HG02642 (cell line): ENCODE results near the gene DIAPH1.

Experiments
- ATAC-seq: cut with Tn5 transposase; IDR thresholded peaks from one replicate; pipeline ENCODE4 v1.9.1; 2021; ENCODE audit warnings: mild to moderate bottlenecking; ENCODE audit not compliant: unreplicated experiment, poor library complexity

The DIAPH1 gene

GRCh38 chr5:141524604-141525597, 93.9 kb downstream of the DIAPH1 start:
- ATAC-seq: peak; percentile 72

DNA sequence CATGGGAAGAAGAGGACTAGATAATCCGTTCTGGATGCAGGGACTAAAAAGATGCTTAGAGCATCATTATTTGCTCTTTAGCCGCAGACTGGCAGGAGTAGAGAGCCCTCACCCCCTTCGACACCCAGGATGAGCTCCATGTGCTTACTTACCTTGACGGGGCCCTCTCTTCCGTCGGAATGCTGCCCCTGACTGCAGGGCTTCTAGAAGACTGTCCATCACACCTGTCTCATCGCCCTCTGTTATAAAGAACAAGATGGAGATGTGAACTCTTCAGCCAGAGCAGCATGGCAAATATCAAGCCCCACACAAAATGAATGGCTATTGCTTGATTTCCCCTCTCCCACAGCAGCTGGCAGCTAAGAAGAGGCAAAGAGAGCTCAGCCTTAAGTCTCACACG, 94.8 kb downstream of the DIAPH1 start:
- ATAC-seq: no peak

DNA sequence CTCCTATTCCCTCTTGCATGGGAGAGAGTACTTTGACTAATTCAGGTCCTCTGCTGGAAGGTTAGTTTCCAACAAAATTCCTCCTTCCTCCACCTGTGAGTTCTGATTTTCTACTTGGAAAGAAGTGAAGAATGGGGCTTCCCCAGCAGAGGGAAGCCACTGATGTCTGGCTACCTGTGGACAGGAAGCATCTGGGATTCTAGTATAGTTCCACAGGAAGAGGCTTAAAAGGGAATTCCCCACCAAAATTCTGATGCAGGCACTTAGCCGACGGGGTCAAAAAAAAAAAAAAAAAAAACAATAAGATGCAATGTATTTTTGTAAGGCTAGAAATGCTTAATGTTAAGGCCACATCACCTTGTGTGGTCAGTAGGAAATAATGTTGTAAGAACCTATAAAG, 96.5 kb downstream of the DIAPH1 start:
- ATAC-seq: no peak

DNA sequence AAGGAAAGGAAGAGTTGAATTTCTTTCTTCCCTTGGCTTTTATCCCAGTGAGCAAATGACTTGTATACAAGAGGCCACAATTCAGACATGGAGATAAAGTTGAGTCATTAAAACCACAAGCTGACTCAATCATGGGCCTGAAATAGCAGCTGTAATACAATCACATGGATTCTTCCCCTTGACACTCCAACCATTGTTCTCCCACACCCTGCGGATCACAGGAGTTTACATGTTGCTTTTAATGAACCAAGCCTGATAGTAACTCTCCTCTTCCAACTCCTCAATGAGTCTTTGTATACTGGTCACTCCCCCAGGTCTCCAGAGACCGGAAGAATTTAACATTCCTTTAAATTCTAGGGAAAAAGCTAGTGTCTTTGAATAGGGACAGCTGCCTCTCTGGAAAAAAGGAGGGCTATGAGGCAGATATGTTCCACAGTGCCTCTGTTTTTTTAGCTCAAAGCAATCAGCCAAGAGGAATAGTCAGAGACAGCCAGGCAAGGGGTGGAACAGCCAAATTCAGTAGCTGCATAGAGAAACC, 97.5 kb downstream of the DIAPH1 start:
- ATAC-seq: no peak

- no peak for ATAC-seq
Observed at GRCh38 chr5:141519605-141520565, 98.9 kb downstream of the DIAPH1 start.

GRCh38 chr5:141518618-141519015, 100.2 kb downstream of the DIAPH1 start:
- no peak for ATAC-seq

DNA sequence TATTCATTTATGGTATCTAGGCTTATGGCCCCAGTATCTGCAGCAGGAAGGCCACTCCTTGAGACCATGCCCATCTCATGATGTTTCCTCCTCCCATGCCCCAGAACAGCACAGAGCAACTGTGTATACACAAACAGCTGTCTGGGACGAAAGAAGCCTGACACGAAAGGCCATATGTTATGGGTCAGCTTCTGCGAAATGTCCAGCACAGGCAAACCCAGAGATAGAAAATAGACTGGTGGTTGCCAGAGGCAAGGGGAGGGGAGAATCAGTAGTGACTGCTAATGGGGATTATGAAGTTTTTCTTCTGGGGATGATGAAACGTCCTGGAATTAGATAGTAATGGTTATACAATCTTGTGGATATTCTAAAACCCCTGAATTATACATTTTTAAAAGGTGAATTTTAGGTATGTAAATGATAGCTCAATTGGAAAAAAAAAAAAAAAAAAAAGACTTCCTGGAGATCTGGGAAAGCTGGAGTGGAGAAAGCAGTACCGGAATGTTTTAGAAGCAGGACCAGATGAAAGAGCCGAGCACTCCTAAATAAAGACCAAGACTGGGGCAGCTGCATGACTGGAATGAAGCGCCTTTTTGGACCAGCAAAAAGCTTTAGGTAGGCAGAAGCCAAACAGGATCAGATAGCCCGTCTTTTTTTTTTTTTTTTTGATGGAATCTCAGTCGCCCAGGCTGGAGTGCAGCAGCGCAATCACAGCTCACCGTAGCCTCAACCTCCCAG, 100.8 kb downstream of the DIAPH1 start:
- no peak for ATAC-seq

GRCh38 chr5:141517312-141517711, 101.5 kb downstream of the DIAPH1 start:
- no peak for ATAC-seq

DNA sequence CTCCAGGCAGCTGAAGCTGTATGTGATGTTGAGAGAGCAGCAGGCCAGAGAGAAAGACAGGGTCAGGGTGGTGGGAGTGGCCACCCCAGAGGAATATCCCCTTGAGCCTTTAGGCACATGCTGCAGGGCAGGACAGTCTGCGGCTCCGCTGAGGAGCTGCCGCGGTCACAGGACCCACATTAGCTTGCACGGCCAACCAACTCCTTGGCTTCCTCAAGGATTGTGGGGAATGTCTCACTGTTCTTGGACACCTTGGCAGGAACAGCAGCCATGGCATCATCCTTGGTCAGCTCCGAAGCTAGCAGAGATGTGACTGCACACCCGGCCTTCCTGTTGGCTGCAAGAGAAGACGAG, 102.2 kb downstream of the DIAPH1 start:
- ATAC-seq: no peak

GRCh38 chr5:141515946-141516671, 102.7 kb downstream of the DIAPH1 start:
- no peak for ATAC-seq

GRCh38 chr5:141515141-141515540, 103.7 kb downstream of the DIAPH1 start:
- no peak for ATAC-seq

GRCh38 chr5:141514330-141515133, 104.3 kb downstream of the DIAPH1 start:
- peak; percentile 4 for ATAC-seq

GRCh38 chr5:141513627-141514329, 105.0 kb downstream of the DIAPH1 start:
- ATAC-seq: peak; percentile 34

DNA sequence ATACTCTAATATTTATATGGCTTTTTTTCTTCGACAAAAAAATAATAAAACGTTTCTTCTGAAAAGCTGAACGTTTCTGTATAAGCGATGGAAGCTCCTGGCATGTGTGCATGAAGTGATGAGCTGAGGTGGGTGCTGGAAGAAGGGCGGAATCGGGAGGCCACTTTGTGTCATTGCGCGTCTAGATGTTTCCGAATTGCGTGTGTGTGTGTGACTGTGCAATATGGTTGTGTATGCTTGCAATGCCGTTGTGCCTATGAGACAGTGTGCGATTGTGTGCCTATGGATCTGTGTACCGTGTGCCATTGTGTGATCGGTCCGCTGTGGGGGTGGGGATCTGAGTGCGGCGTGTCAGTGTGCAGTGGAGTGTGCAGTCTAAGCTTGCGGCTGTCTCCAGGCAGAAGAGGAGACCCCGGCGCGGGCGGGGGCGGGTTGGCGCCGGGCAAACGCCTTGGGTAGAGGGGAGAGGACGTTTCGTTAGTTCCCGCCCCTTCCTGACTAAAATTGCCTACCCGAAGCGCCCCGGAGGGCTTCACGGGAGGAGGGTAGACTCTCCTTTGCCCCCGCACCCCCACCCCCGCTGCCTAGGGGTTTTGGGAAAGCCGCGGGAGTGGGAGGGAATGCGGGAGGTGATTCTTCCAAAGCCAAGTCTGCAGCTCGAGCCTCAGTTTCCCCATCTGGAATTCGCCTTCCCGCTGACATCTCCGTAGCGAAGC, 105.7 kb downstream of the DIAPH1 start:
- ATAC-seq: no peak

- ATAC-seq: peak; percentile 17
Observed at GRCh38 chr5:141512390-141512910, 106.3 kb downstream of the DIAPH1 start.

- ATAC-seq: no peak
Observed at GRCh38 chr5:141511771-141512325, 107.0 kb downstream of the DIAPH1 start.
